Duodenal mucosa (tissue), 2 donors: ENCODE data around the gene PAIP2.
A peak's percentile ranks its signal among the peaks of the same experiment; 100 is the strongest.

Experiments
- H3K27ac ChIP-seq: one replicate; pipeline ENCODE4 v1.7.0; 2013; ENCODE audit warnings: low read depth, low read length
- H3K27me3 ChIP-seq, 2 donors: one replicate each; pipeline ENCODE4 v1.7.0; 2013; ENCODE audit warnings: low read length in 2 of 2, control low read depth in 1 of 2; ENCODE audit not compliant: insufficient read depth in 2 of 2, control insufficient read depth in 1 of 2
- H3K36me3 ChIP-seq, 2 donors: one replicate each; pipeline ENCODE4 v1.7.0; 2013; ENCODE audit warnings: low read length in 2 of 2, control low read depth in 1 of 2; ENCODE audit not compliant: insufficient read depth in 2 of 2, control insufficient read depth in 1 of 2
- H3K4me1 ChIP-seq, 2 donors: one replicate each; pipeline ENCODE4 v1.7.0; 2013; ENCODE audit warnings: low read length in 2 of 2, control low read depth in 1 of 2; ENCODE audit not compliant: insufficient read depth in 2 of 2, control insufficient read depth in 1 of 2
- H3K4me3 ChIP-seq, 2 donors: one replicate each; pipeline ENCODE4 v1.7.0; 2013; ENCODE audit warnings: low read length in 2 of 2, low read depth in 1 of 2
- H3K9ac ChIP-seq, 2 donors: one replicate each; pipeline ENCODE4 v1.7.0; 2013; ENCODE audit warnings: low read length in 2 of 2, low read depth in 1 of 2
- H3K9me3 ChIP-seq, 2 donors: one replicate each; pipeline ENCODE4 v1.7.0; 2013; ENCODE audit warnings: low read length in 2 of 2, control low read depth in 1 of 2; ENCODE audit not compliant: control insufficient read depth in 1 of 2

Gene PAIP2

DNA sequence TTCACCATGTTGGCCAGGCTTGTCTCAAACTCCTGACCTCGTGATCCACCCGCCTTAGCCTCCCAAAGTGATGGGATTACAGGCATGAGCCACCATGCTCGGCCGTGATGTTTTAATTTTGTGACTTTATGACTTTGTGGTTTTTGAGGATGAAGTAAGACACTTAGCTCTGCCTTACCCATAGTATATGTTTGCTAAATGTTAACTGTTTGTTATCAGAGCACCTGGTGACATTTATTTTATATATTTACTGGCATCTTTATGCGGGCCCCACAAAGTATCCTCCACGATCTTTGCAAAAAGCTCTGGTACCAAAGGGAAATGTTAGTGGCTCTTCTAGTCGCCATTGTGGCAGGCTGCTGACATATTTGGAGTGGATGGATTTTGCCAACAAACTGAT is 34.7 kb downstream of the PAIP2 start:
- Histone ChIP-seq H3K27me3 (no peaks in the 10 kb centered on the region), H3K9ac (no peak overlapping the region), H3K9me3 (no peaks in the 10 kb centered on the region), H3K36me3 (peaks cover 0 to 22% of the 10 kb centered on the region in 2 donors), H3K4me1 (peaks cover 25 to 27% of the 10 kb centered on the region in 2 donors), H3K4me3 (no peak overlapping the region), H3K27ac (no peak overlapping the region)

GRCh38 chr5:139377226-139377625 is 35.6 kb downstream of the PAIP2 start:
- H3K27me3 ChIP-seq, result no peaks in the 10 kb centered on the region
- no peak overlapping the region for H3K27ac ChIP-seq
- H3K4me3 ChIP-seq, result no peak overlapping the region
- H3K9me3 ChIP-seq, result no peaks in the 10 kb centered on the region
- H3K4me1 ChIP-seq, result peaks cover 30 to 31% of the 10 kb centered on the region in 2 donors
- H3K9ac ChIP-seq, result no peak overlapping the region
- peaks cover 0 to 13% of the 10 kb centered on the region in 2 donors for H3K36me3 ChIP-seq

DNA sequence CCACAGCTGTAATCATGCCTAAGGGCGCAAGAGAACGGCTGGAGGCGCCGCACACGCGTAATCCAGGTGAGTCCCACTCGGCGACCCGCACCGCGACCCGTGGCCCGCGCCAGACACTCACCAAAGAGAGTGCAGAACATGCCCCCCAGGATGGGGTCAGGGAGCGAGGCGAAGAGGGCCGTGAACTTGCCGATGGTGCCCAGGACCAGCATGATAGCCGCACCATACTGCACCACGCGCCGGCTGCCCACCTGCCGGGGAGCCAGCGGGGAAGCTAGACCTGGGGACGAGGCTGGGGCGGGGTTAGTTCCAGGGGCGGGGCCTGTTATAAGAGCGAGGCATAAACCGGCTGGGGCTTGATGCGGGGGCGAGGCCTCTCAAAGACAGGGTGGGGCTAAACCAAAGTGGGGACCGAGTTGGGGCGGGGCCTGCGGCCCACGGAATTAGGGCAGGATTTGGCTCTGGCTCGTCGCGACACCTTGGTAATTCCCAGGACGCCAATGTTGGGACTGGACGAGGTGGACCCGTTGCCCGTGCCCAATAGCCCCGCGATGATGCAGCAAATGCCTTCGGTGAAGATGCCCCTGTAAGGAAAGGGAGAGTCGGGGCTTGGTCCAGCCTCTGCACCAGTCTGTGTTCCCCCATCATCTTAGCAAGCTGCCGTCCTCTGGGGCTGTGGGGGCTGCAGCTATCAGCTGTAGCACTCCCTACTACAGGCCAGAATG is 36.6 kb downstream of the PAIP2 start:
- no peak overlapping the region for H3K27ac ChIP-seq
- no peaks in the 10 kb centered on the region for H3K27me3 ChIP-seq
- peaks cover 36% of the 10 kb centered on the region in 2 donors for H3K4me1 ChIP-seq
- no peaks in the 10 kb centered on the region for H3K9me3 ChIP-seq
- peaks cover 0 to 13% of the 10 kb centered on the region in 2 donors for H3K36me3 ChIP-seq
- H3K9ac ChIP-seq, result no peak overlapping the region
- H3K4me3 ChIP-seq, result no peak overlapping the region

GRCh38 chr5:139378941-139379361 is 37.3 kb downstream of the PAIP2 start:
- H3K4me3 ChIP-seq, result peak overlapping the region in 1 of 2 donors; percentile 21
- peaks cover 0 to 13% of the 10 kb centered on the region in 2 donors for H3K36me3 ChIP-seq
- H3K27me3 ChIP-seq, result no peaks in the 10 kb centered on the region
- no peaks in the 10 kb centered on the region for H3K9me3 ChIP-seq
- no peak overlapping the region for H3K27ac ChIP-seq
- H3K4me1 ChIP-seq, result peaks cover 36 to 38% of the 10 kb centered on the region in 2 donors
- H3K9ac ChIP-seq, result no peak overlapping the region

- no peak overlapping the region for H3K9ac ChIP-seq
- no peak overlapping the region for H3K27ac ChIP-seq
- no peaks in the 10 kb centered on the region for H3K9me3 ChIP-seq
- H3K4me3 ChIP-seq, result peak overlapping the region in 1 of 2 donors; percentile 21
- H3K4me1 ChIP-seq, result peaks cover 43 to 46% of the 10 kb centered on the region in 2 donors
- peaks cover 0 to 11% of the 10 kb centered on the region in 2 donors for H3K36me3 ChIP-seq
- H3K27me3 ChIP-seq, result no peaks in the 10 kb centered on the region
These were observed 38.2 kb downstream of the PAIP2 start for GRCh38 chr5:139379626-139380449.

DNA sequence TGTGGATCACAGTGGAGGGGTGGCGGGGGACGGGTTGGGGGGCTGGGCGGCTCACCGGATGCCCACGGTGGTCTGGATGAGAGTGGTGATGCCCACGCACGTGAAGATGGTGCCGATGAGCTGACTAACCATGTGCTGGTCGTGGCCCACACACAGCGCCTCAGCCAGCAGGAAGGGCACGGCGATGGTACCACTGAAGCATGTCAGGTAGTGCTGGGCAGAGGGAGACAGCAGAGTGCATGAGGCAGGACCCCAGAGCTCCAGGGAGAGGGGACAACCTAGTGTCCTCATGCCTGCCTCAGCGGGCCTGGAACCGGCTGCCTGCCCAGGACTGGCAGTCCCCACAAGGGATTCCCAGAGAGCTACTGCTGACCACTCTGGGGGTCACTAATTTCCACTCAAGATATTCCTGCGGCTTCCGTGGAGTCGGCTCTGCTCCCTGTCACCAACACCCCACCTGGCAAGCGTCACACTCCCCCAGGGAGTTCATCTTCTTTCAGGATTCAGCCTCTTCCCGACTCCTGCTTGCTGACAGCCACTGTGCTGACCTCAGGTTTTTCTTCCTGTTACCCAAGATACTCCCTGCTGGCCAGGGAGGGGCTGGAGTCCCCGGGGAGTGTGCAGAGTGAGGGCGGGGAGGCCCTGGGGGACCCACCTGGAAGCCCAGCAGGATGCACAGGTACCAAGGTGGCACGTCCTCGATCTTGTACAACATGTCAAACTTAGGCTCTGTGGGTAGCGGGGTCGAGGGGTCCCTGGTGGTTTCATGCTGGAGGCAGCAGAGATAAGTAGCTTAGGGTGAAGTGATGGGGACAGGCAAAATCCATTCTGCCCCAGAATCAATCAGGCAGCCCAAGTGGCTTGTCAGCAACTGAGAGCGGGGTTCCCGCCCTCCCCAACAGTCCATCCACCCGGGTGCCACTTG is 40.4 kb downstream of the PAIP2 start:
- peaks cover 51 to 57% of the 10 kb centered on the region in 2 donors for H3K4me1 ChIP-seq
- no peak overlapping the region for H3K27ac ChIP-seq
- H3K9me3 ChIP-seq, result no peaks in the 10 kb centered on the region
- H3K4me3 ChIP-seq, result peak overlapping the region; percentile 5 to 36
- peaks cover 0 to 7% of the 10 kb centered on the region in 2 donors for H3K36me3 ChIP-seq
- peak overlapping the region in 1 of 2 donors; percentile 10 for H3K9ac ChIP-seq
- no peaks in the 10 kb centered on the region for H3K27me3 ChIP-seq

GRCh38 chr5:139382807-139383206 is 41.2 kb downstream of the PAIP2 start:
- no peak overlapping the region for H3K27ac ChIP-seq
- H3K4me1 ChIP-seq, result peaks cover 57 to 62% of the 10 kb centered on the region in 2 donors
- peak overlapping the region in 1 of 2 donors; percentile 36 for H3K4me3 ChIP-seq
- peaks cover 0 to 3% of the 10 kb centered on the region in 2 donors for H3K36me3 ChIP-seq
- peak overlapping the region in 1 of 2 donors; percentile 10 for H3K9ac ChIP-seq
- H3K27me3 ChIP-seq, result no peaks in the 10 kb centered on the region
- no peaks in the 10 kb centered on the region for H3K9me3 ChIP-seq

- H3K4me1 ChIP-seq, result peaks cover 62 to 65% of the 10 kb centered on the region in 2 donors
- no peak within 1 kb of the TSS for H3K27ac ChIP-seq
- H3K36me3 ChIP-seq, result no peaks in the 10 kb centered on the region
- H3K9ac ChIP-seq, result peak within 1 kb of the TSS in 1 of 2 donors; percentile 48
- peak within 1 kb of the TSS; percentile 5 to 70 for H3K4me3 ChIP-seq
- H3K27me3 ChIP-seq, result no peaks in the 10 kb centered on the region
- no peaks in the 10 kb centered on the region for H3K9me3 ChIP-seq
These were observed 41.8 kb downstream of the PAIP2 start, which contains the start of gene SLC23A1 for GRCh38 chr5:139383275-139383992. SLC23A1 (minus strand) TSS chr5:139383297; CDS start chr5:139383253, 44 bp downstream.

- peak overlapping the region; percentile 67 to 70 for H3K4me3 ChIP-seq
- peaks cover 57 to 60% of the 10 kb centered on the region in 2 donors for H3K4me1 ChIP-seq
- no peaks in the 10 kb centered on the region for H3K27me3 ChIP-seq
- no peak overlapping the region for H3K27ac ChIP-seq
- peak overlapping the region; percentile 48 to 54 for H3K9ac ChIP-seq
- no peaks in the 10 kb centered on the region for H3K36me3 ChIP-seq
- no peaks in the 10 kb centered on the region for H3K9me3 ChIP-seq
These were observed 42.4 kb downstream of the PAIP2 start for GRCh38 chr5:139383993-139384590.
